ENCODE measurements around the gene SLC38A1.
"Not testable (repeated sequence)": the region's sequence is repeated elsewhere in the genome, so short reads cannot be mapped to it uniquely, and the experiment has no call there.

The SLC38A1 gene

GRCh38 chr12:46209170-46209569 lies 59.7 kb downstream of the SLC38A1 start:
- DNase-seq (ENCODE audit: low read depth in 2 of 2, low spot score in 1 of 2) = no peak

- DNase-seq (ENCODE audit: low read depth in 2 of 2, low spot score in 1 of 2) = no peak
Observed at GRCh38 chr12:46208370-46208769, 60.5 kb downstream of the SLC38A1 start.

- DNase-seq (ENCODE audit: low read depth in 2 of 2, low spot score in 1 of 2) = no peak
Observed at GRCh38 chr12:46207644-46208043, 61.2 kb downstream of the SLC38A1 start.

- DNase-seq (ENCODE audit: low read depth in 2 of 2, low spot score in 1 of 2) = no peak
Observed at GRCh38 chr12:46206471-46206870, 62.4 kb downstream of the SLC38A1 start.

GRCh38 chr12:46205294-46205693 lies 63.5 kb downstream of the SLC38A1 start:
- DNase-seq (ENCODE audit: low read depth in 2 of 2, low spot score in 1 of 2) = no peak

- DNase-seq (ENCODE audit: low read depth in 2 of 2, low spot score in 1 of 2) = no peak
Observed at GRCh38 chr12:46201284-46201789, 67.5 kb downstream of the SLC38A1 start.

- no peak for DNase-seq (ENCODE audit: low read depth in 2 of 2, low spot score in 1 of 2)
Observed at GRCh38 chr12:46200551-46200950, 68.3 kb downstream of the SLC38A1 start.

- no peak for DNase-seq (ENCODE audit: low read depth in 2 of 2, low spot score in 1 of 2)
Observed at GRCh38 chr12:46198913-46199312, 69.9 kb downstream of the SLC38A1 start.

- DNase-seq (ENCODE audit: low read depth in 2 of 2, low spot score in 1 of 2) = no peak
Observed at GRCh38 chr12:46197883-46198282, 71.0 kb downstream of the SLC38A1 start.

GRCh38 chr12:46190533-46190932 lies 78.3 kb downstream of the SLC38A1 start:
- not testable (repeated sequence) for DNase-seq (ENCODE audit: low read depth in 2 of 2, low spot score in 1 of 2)

- DNase-seq (ENCODE audit: low read depth in 2 of 2, low spot score in 1 of 2) = no peak
Observed at GRCh38 chr12:46188170-46188569, 80.7 kb downstream of the SLC38A1 start.

- DNase-seq (ENCODE audit: low read depth in 2 of 2, low spot score in 1 of 2) = no peak
Observed at GRCh38 chr12:46187023-46187422, 81.8 kb downstream of the SLC38A1 start.

- DNase-seq (ENCODE audit: low read depth in 2 of 2, low spot score in 1 of 2) = no peak
Observed at GRCh38 chr12:46186088-46186487, 82.8 kb downstream of the SLC38A1 start.

GRCh38 chr12:46185686-46186085 lies 83.2 kb downstream of the SLC38A1 start:
- no peak for DNase-seq (ENCODE audit: low read depth in 2 of 2, low spot score in 1 of 2)

GRCh38 chr12:46184798-46185595 lies 83.8 kb downstream of the SLC38A1 start:
- DNase-seq (ENCODE audit: low read depth in 2 of 2, low spot score in 1 of 2) = no peak

- DNase-seq (ENCODE audit: low read depth in 2 of 2, low spot score in 1 of 2) = no peak
Observed at GRCh38 chr12:46183112-46183511, 85.7 kb downstream of the SLC38A1 start.

- DNase-seq (ENCODE audit: low read depth in 2 of 2, low spot score in 1 of 2) = no peak
Observed at GRCh38 chr12:46181465-46181864, 87.4 kb downstream of the SLC38A1 start.

- no peak for DNase-seq (ENCODE audit: low read depth in 2 of 2, low spot score in 1 of 2)
Observed at GRCh38 chr12:46179693-46180452, 89.0 kb downstream of the SLC38A1 start.

GRCh38 chr12:46177837-46178608 lies 90.8 kb downstream of the SLC38A1 start:
- no peak for DNase-seq (ENCODE audit: low read depth in 2 of 2, low spot score in 1 of 2)

GRCh38 chr12:46177025-46177424 lies 91.8 kb downstream of the SLC38A1 start:
- DNase-seq (ENCODE audit: low read depth in 2 of 2, low spot score in 1 of 2) = no peak

GRCh38 chr12:46174919-46175318 lies 93.9 kb downstream of the SLC38A1 start:
- DNase-seq (ENCODE audit: low read depth in 2 of 2, low spot score in 1 of 2) = no peak
